ENCODE data around the gene RANBP3.
"Not testable (repeated sequence)": the region's sequence is repeated elsewhere in the genome, so short reads cannot be mapped to it uniquely, and the experiment has no call there.

Gene RANBP3

DNA sequence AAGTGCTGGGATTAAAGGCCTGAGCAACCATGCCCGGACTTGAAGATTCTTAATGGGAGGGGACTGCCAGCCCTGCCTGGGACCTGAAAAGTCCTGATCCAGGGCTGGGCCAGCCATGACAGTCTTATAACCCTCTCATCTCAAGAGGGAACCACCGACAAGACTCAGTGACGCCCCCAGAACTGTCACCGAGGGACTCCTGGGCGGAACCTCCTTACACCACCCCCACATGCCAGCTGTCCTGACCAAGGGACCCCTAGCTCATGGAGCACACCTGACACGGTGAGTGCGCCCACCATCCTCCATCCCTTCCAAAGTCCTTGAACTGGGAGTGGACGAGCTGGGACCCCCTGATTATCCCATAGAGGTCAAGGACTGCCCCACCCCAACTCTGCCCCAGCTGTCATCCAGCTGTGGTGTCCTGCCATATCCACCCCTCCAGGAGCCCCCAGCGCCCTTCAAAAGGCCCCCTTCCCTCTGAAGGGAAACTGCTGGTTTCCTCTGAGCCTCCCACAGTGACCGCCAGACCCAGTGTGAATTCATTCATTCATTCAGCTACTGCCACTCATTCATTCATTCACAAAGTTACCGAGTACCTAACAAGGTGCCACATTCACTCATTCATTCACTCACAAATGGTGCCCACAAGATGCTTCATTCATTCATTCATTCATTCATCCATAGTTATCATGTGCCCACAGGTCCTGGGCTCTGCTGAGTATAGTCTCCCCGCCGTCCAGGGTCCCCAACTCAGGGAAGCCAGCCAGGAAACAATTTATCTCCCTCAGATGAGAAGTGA is 78.0 kb downstream of the RANBP3 start:
- DNase-seq, result no peak

DNA sequence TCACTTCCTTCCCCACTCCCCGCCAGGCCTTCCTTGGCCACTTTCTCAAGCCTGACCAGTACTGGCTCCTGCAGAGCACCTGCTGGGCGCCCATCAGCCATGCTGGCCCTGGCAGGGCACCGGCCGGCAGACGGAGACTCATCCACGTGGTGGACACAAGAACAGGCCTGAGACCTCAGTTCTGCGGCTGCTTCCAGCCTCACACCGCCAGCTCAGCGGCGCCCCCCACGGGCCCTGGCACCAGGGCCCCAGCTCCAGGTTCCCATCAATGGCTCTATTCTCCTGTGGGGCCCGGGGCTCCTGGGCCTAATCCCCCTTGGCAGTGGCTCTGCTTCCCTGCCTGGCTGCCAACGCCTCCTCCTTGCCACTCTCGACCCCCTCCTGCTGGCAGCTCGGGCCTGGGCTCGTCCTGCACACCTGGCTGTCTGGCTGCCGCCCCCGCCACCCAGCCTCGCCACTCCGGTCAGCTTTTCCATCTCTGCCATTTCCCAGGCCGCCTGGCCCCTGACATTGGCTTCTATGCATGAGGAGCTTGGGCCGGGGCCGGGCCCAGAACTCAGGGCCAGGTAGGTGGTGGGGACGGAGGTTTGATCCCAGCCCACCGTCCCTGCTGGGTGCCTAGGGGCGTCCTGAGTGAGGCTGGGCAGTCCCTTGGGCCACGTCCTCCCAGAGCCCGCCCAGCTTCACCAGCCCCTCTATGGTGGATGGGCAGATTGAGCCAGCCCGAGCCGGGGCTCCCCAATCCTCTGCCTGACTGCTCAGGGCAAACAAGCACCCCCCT is 80.6 kb downstream of the RANBP3 start:
- DNase-seq, result no peak

DNA sequence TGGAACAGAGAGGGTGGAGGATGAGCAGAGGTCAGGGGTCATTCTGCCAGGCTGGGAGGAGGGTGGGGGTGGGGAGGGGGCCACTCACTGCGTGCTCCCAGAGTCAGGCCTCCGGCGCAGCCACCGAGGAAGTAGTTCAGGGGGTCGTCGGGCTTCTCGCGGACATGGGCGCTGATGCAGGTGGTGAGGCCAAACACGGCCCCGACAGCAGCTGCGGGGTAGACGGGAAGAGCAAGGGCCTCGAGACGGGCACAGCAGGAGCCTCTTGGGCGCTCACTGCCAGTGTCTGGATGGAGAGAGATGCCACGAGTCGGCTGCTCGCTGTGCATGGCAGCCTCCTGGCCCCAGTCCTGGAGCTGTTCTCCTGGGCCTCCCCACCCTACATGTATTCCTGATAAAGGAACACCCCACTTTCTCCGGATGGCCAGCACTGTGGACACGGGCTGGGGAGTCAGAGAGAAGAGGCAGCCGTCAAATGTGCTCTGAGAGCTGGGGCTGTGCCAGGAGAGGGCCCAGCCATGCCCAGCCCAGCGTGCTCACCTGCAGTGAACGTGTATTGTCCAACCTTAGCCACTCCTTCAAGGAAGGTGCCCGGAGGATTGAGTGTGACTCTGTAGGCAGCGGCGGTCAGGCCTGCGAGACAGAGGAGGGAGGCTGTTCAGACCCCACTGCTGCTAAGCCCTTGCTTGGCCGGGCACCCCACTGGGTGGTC is 81.4 kb downstream of the RANBP3 start:
- no peak for DNase-seq

DNA sequence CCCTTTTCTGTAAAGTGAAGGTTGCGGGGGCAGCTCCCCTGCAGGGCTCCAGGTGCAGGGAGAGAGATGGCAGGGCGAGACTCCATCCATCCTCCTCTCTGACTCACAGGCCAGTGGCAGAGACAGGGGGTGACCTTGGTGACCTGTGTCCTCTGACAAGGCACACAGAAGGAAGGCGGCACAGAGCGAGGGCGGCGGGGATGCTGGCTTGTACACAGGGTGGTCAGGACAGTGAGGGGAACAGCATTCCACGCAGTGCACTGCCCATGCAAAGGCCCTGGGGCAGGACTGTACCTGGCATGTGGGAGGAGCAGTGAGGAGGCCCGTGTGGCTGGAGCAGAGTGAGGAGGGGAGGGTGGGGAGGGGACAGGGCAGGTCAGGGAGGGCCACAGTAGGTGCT is 82.0 kb downstream of the RANBP3 start:
- DNase-seq, result no peak

DNA sequence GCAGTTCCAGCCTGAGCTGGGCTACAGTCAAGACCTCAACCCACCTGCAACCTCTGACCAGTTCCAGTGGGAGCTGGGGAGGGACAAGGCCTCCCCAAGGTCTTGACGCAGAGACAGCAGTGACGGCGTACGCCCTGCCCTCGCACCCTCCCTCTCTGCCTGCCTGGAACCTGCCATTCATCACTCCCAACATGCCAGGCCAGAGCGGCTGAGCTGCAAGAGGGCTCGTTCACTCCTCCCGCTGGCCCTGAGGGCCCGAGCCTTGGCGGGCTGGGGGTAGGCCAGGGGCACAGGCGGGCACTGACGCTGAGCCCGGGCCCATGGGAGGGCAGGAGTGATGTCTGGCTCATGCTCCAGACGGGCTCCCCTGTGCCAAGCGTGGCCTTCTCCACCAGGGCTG is 82.5 kb downstream of the RANBP3 start:
- no peak for DNase-seq

DNA sequence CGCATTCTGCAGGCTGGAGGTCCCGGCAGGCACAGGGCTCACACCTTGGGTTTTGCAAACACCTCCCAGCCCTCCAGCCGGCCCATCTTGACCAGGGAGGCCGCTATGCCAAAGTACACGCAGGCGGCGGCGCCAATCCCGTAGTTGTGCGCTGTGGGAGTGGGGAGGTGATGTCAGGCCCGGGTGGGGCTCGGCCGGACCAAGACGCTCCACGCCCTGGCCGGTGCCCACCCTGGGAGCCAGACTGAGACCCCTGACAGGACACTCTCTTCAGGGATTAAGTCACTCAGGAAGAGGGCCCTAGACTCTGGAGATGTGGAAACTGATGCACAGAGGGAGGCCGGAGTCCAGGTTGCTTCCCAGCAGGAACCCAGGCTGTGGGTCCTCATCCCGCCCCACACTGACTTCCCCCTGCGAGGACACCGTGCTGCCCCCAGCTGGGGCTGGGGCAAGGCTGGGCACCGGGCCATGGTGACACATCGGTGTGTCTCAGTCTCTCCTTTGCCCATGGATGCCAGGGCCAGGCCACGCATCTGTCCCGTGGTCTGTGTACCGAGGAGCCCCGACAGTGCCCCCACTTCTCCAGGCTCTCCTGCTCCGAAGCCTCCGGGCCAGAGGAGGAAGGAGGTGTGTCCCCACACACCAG is 83.1 kb downstream of the RANBP3 start:
- DNase-seq, result no peak

DNA sequence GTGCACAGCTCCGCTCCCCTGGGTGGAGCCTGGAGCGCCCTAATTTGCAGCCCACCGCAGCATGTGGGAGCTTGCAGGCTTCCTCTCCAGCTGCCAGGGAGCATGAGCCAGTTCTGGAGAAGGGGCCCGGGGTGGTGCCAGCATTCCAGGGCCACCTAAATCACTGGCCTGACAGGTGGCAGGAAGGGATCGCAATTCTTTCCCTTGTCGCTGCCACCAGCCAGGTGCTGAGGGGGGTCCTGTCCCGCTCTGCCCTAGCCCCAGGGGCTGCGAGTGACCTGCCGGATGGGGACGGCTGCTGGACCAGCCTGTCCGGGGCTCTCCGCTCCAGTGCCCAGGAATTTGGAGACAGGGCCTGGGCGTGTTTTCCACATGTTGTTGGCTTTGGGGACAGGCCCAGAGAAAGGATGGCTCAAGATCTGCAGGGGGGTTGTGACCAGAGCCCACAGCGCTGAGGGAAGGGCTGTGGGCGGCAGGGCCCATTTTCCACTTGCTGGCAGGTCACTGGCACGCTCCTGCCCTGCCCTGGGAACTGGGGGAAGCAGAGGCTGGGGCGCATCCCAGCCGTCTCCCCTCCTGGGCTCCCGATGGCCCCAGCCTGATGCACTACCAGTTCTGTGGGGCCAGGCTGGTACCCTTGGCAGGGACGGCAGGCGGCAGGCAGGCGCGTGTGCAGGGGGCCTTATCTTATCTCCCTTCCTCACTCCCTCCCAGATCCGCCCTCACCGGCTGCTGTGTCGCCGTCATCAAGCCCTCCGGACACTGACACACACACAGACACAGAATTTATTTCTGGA is 83.8 kb downstream of the RANBP3 start:
- DNase-seq, result no peak

DNA sequence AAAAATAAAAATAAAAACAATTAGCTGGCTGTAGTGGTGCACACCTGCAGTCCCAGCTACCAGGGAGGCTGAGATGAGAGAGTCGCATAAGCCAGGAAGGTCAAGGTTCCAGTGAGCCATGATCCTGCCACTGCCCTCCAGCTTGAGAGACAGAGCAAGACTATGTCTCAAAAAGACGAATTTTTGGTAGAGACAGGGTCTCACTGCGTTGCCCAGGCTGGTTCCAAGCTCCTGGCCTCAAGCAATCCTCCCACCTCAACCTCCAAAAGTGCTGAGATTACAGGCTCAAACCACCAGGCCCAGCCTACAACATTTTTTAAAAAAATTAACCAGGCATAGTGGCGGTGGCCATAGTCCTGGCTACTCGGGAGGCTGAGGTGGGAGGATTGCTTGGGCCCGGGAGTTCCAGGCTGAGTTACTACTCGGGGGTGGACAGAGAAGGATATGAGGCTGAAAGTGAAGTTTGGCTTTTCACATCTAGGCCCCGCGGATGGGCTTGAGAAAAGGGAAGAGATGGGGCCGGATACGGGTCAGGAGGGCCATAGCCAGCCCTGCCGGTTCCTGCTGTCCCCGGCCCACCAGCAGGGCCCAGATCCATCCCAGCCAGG is 84.5 kb downstream of the RANBP3 start:
- DNase-seq, result no peak

DNA sequence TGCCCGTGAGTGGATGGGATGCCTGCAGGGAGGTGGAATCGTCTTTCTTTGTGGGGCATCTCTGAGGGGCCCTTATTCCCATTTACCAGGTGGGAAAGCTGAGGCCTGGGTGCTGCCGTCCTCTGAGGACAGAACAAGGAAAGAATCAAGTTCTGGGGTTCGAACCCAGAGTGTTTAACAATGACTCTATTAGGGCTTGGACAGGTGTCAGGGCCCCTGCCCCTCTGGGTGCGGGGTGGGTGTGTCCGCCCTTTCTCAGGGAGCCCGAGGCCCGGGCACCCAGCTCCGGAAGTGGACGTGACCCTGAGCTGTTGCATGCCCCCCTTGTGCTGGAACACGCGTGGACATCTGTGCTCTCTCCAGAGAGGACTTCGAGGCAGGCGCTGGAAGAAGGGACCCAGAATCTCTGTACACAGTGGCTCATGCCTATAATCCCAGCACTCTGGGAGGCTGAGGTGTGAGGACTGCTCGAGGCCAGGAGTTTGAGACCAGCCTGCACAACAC is 85.1 kb downstream of the RANBP3 start:
- DNase-seq, result no peak

DNA sequence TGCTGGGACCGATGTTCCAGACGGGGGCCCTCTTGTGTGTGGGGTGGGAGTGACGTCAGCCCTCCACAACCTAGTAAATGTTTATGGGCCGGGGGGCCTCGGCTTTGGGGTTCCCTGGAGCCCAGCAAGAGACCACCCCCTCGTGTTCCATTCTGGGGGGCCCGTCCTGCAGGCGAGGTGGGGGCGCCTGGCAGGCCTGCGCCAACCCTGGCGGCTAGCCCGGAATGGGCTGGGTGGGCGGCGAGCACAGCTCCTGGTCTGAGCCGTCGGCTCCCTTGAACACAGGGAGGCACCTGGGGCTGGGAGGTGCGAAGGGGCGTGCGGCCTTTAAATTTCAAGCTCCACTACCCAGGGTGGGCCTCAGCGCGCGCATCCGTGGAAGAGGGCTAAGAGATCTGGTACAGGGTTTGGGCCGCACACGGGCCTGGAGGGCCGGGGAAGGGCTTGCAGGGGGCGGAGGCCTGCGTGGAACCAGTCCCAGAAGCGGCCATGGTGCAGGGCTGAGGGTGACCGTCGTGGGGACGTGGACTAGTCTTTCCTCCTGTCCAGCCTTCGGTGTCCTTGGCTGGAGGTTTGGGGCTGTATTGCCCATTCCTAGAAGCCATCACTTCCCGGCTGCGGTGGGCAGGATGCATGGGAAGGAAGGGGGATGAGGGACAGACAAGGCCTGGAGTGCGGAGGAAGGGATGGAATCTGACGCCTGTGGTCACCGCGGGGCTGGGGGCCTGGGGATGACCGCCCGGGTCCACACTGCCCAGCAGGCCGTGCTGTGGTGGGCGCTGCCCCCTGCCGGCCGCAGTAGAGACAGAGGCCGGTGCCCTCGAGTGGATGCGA is 85.8 kb downstream of the RANBP3 start:
- DNase-seq, result no peak

DNA sequence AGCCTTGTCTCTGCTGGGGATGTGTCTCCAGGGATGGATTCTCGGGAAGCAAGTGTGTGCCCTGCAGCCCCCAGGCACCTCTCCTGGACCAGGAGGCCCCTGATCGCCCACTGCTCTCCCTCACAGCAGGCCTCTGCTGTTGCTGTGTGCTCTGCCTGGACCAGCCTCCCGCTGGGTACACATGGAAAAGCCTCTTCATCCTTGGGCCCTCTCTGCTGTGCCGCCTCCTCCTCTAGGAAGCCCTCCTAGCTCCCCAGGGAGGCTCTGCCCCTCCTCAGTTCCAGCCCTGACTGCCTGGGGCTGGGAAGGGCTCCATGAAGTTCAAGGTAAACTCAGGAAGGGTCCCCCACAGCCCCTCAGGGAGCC is 86.4 kb downstream of the RANBP3 start:
- no peak for DNase-seq

DNA sequence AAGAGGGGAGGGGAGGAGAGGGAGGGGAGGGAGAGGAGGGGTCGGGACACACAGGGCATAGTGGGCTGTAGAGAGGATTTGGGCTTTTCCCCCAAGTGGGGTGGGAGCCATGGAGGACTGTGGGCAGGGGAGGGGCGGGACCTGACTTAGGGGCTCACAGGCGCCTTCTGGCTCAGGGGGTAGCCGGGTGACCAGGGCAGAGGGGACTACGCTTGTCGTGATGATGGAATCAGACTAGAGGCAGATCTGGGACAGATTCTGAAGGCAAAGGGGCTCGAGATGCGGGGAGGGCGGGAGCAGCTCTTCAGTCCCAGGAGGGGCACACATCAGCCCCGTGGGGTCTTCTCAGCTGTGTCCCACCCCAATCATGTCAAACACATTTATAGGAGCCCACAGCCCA is 87.8 kb downstream of the RANBP3 start:
- no peak for DNase-seq

DNA sequence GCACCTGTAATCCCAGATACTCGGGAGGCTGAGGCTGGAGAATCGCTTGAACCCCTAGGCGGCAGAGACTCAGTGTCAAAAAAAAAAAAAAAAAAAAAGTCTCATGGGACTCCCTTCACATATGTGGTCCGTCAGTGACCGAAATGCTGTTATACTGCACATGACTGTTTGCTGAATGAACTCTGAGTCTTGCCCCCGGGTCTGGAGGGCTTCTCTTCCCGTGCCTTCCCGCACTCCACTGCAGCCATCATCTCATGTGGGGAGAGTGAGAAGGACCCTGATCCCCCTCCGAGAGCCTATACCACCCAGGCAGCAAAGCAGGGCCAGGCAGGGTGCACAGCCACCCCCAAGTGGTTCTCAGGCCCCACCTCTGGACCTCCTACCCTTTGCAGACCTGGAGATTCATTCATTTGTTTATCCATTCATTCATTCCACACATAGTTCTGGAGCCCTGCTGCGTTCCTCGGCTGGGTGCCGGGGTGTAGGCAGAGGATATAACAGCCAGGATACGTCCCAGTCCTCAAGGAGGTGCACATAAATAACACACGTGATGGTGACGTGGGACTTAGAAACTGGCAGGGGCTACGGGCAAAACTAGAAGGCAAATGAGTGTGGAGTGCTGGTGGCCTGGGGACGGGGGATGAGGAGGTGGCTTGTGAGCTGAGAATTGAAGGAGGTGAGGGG is 88.5 kb downstream of the RANBP3 start:
- no peak for DNase-seq

DNA sequence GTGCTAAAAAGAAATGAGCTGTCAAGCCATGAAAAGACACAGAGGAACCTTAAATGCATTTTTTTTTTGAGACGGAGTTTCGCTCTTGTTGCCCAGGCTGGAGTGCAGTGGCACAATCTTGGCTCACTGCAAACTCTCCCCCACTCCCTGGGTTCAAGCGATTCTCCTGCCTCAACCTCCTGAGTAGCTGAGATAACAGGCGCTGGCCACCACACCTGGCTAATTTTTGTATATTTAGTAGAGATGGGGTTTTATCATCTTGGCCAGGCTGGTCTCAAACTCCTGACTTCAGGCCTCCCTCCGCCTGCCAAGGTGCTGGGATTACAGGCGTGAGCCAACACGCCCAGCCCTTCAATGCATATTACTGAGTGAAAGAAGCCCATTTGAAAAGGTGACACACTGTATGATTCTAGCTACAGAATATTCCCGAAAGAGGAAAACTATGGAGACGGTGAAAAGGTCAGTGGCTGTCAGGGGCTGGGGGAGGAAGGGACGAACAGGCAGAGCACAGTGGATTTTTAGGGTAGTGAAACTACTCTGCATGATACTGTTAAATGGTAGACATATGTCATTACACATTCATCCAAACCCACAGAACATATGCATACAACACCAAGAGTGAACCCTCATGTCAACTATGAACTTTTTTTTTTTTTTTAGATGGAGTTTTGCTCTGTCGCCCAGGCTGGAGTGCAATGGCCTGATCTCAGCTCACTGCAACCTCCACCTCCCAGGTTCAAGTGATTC is 93.7 kb downstream of the RANBP3 start:
- DNase-seq, result not testable (repeated sequence)

DNA sequence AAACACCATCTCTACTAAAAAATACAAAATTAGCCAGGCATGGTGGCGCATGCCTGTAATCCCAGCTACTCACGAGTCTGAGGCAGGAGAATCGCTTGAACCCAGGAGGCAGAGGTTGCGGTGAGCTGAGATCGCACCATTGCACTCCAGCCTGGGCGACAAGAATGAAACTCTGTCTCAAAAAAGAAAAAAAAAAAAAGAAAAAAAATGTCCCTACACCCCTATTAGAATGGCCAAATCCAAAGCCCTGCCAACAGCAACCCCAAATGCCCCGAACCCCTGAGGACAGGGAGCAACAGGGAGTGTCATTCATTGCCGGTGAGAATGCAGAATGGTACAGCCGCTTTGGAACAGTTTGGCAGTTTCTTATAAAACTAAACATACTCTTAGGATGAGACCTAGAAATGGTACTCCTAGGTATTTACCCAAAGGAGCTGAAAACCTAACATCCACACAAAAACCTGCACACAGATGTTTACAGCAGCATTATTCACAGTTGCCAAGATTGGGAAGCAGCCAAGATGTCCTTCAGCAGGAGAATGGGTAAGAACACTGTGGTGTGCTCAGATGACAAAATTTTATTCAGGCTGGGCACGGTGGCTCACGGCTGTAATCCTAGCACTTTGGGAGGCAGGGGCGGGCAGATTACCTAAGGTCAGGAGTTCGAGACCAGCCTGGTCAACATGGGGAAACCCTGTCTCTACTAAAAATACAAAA is 94.6 kb downstream of the RANBP3 start:
- DNase-seq, result not testable (repeated sequence)

DNA sequence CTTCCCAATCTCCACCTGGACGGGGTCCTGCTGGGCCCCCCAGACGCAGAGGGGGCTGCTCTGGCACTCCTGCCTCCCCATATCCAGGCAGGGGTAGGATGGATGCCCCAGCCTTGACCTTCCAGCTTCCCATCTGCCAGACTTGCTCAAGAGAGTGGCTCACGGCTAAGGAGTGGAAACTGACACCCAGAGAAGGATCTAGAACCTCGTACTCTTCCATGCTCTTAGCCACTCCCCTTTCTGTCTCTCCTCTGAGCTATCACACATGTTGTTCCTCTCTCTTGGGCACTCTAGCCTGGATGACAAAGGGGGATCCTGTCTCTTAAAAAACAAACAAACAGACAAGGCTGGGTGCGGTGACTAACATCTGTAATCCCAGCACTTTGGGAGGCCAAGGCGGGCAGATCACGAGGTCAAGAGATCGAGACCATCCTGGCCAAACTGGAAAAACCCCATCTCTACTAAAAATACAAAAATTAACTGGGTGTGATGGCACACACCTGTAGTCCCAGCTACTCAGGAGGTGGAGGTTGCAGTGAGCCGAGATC is 95.4 kb downstream of the RANBP3 start:
- DNase-seq, result no peak

DNA sequence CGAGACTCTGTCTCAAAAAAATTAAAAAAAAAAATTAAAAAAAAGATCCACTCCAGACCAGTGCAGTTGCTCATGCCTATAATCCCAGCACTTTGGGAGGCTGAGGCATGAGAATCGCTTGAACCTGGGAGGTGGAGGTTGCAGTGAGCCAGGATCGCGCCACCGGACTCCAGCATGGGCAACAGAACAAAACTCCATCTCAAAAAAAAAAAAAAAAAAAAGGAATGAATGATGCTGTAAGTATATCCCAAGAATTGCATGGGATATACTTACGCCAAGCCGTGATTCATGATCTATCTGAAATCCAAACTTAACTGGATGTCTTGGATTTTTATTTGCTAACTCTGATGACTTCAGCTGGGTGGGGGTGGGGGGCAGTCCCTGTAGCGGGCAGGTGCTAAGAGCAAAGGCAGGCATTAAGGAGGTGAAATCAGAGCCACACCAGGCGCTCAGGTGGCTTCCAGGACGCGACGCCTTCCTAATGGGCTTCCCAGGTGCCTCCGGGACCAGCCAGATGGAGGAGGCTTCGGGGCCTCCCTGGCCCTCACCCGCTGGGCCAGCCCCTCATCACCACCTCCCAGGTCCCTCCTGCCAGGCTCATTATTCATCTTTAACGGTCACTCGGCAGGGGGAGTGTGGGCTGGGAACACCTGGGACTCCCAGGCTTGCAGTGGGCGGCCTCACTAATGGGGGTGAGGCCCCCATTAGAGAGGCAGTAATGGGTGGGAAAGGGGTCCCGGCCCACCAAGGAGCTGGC is 96.2 kb downstream of the RANBP3 start:
- no peak for DNase-seq

DNA sequence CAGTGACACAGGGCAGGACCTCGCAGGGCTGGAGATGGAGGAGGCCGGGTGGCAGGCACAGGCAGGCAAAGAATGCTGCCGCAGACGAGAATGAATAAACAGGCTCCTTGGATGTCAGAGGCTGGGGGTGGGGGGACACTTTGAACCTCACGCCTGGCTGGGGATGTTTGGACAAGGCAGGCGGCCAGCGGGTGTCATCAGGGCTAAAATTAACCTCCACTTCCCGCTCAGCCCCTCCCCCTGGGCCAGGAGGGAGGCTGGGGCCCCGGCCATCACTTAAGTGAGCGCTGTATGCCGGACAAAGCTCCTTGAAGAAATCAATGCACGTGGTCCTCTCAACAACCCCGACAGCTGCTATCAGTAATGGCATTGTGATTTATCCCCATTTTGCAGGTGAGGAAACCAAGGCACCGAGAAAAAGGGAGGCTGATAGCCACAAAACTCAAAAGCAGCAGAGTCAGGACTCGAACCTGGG is 97.3 kb downstream of the RANBP3 start:
- DNase-seq, result no peak

Data from activated CD4-positive, alpha-beta T cell treated with anti-CD3 and anti-CD28 coated beads for 1 hour (primary cell).